Chondrocyte (in vitro differentiated cells): ENCODE data around the gene KRTAP22-2. TPM values are rescaled to one million over a fixed set of nuclear protein-coding genes. Genes with fewer than 3 reads are reported as not detected.

Experiments
- DNase-seq: peaks from one replicate; pipeline ENCODE4 v3.0.0; 2021; ENCODE audit warnings: mixed read lengths, low spot score
- H3K27ac Mint-ChIP-seq: one replicate; pipeline ENCODE4 v1.8.0; 2021; ENCODE audit warnings: mild to moderate bottlenecking, moderate library complexity, mixed read lengths; ENCODE audit not compliant: unreplicated experiment
- H3K27me3 Mint-ChIP-seq: 2 replicates; pipeline ENCODE4 v1.8.0; 2021; ENCODE audit warnings: low read depth, mixed read lengths
- H3K36me3 Mint-ChIP-seq: 2 replicates; pipeline ENCODE4 v1.8.0; 2021; ENCODE audit warnings: low read depth, mixed read lengths
- H3K4me1 Mint-ChIP-seq: 2 replicates; pipeline ENCODE4 v1.8.0; 2021; ENCODE audit warnings: low read depth, mild to moderate bottlenecking, mixed read lengths
- H3K4me3 Mint-ChIP-seq: one replicate; pipeline ENCODE4 v1.8.0; 2021; ENCODE audit warnings: mild to moderate bottlenecking, moderate library complexity, mixed read lengths; ENCODE audit not compliant: unreplicated experiment
- H3K9me3 Mint-ChIP-seq: 2 replicates; pipeline ENCODE4 v1.8.0; 2021; ENCODE audit warnings: low read depth, mixed read lengths
- CTCF ChIP-seq: fragments of 200-600 bp; sonication (generic); IDR thresholded peaks from 2 replicates; pipeline ENCODE4 v1.5.0; 2021; ENCODE audit warnings: antibody characterized with exemption, mild to moderate bottlenecking, moderate library complexity
- total RNA-seq: library from RNA; stranded (reverse); gene quantifications from 3 replicates; pipeline ENCODE4 v1.2.1, GENCODE V29; 2021

The KRTAP22-2 gene
- total RNA-seq, 1 donor from 2014 or later, result not detected

- no peaks in the 10 kb centered on the region for H3K27me3 Mint-ChIP-seq
- H3K27ac Mint-ChIP-seq, result no peak overlapping the region
- peaks cover 6% of the 10 kb centered on the region for H3K9me3 Mint-ChIP-seq
- TF ChIP-seq CTCF, result no peak
- H3K36me3 Mint-ChIP-seq, result no peaks in the 10 kb centered on the region
- no peak overlapping the region for H3K4me3 Mint-ChIP-seq
- DNase-seq, result no peak
- no peaks in the 10 kb centered on the region for H3K4me1 Mint-ChIP-seq
Measured at GRCh38 chr21:30577766-30578165, 12.4 kb downstream of the KRTAP22-2 start.

- no peaks in the 10 kb centered on the region for H3K27me3 Mint-ChIP-seq
- H3K9me3 Mint-ChIP-seq, result peaks cover 9% of the 10 kb centered on the region
- TF ChIP-seq CTCF, result no peak
Measured at GRCh38 chr21:30567617-30568016, 22.6 kb downstream of the KRTAP22-2 start.

GRCh38 chr21:30563630-30564029 lies 26.6 kb downstream of the KRTAP22-2 start:
- Mint-ChIP-seq H3K27me3 (no peaks in the 10 kb centered on the region), H3K27ac (no peak overlapping the region), H3K9me3 (peaks cover 6% of the 10 kb centered on the region), H3K4me3 (no peak overlapping the region), H3K4me1 (no peaks in the 10 kb centered on the region), H3K36me3 (no peaks in the 10 kb centered on the region)
- DNase-seq, result no peak
- no peak for TF ChIP-seq CTCF

More at GRCh38 chr21:30567617-30568016, 22.6 kb downstream of the KRTAP22-2 start:
- DNase-seq, result no peak
- H3K36me3 Mint-ChIP-seq, result no peaks in the 10 kb centered on the region
- H3K4me1 Mint-ChIP-seq, result no peaks in the 10 kb centered on the region
- no peak overlapping the region for H3K4me3 Mint-ChIP-seq
- H3K27ac Mint-ChIP-seq, result no peak overlapping the region

- no peak for TF ChIP-seq CTCF
- Mint-ChIP-seq H3K4me1 (no peaks in the 10 kb centered on the region), H3K9me3 (peaks cover 6% of the 10 kb centered on the region), H3K36me3 (no peaks in the 10 kb centered on the region), H3K4me3 (no peak overlapping the region), H3K27me3 (no peaks in the 10 kb centered on the region), H3K27ac (no peak overlapping the region)
- DNase-seq, result no peak
Measured at GRCh38 chr21:30563072-30563471, 27.1 kb downstream of the KRTAP22-2 start.

- Mint-ChIP-seq H3K9me3 (peaks cover 6% of the 10 kb centered on the region), H3K4me3 (no peak overlapping the region), H3K27me3 (no peaks in the 10 kb centered on the region), H3K36me3 (no peaks in the 10 kb centered on the region), H3K27ac (no peak overlapping the region), H3K4me1 (no peaks in the 10 kb centered on the region)
- no peak for DNase-seq
- TF ChIP-seq CTCF, result no peak
Measured at GRCh38 chr21:30561957-30562356, 28.2 kb downstream of the KRTAP22-2 start.
